Prostate gland (tissue), 2 donors: Measurements from ENCODE around the gene PTPRU. TPM values are rescaled to one million over a fixed set of nuclear protein-coding genes. Genes with fewer than 3 reads are reported as not detected.

ENCODE experiments used
- DNase-seq: peaks from one replicate; pipeline ENCODE4 v3.0.0-alpha.2; 2019; ENCODE audit warnings: low spot score
- H3K27ac ChIP-seq, 2 donors: fragments of 200-600 bp; sonication (generic); 2 replicates each; pipeline ENCODE4 v1.5.1; 2017 to 2019
- H3K27me3 ChIP-seq: fragments of 200-600 bp; sonication (generic); replicated peaks from 2 replicates; pipeline ENCODE4 v1.5.1; 2019; ENCODE audit not compliant: insufficient read depth
- H3K36me3 ChIP-seq, 2 donors: fragments of 200-600 bp; sonication (generic); 1 replicate in 1 of 2; 2 replicates in 1 of 2; pipeline versions ENCODE4 v1.5.1 to v1.8.1; 2017 to 2019
- H3K4me1 ChIP-seq: fragments of 200-600 bp; sonication (generic); replicated peaks from 2 replicates; pipeline ENCODE4 v1.5.1; 2019
- H3K4me3 ChIP-seq, 2 donors: fragments of 200-600 bp; sonication (generic); 2 replicates each; pipeline ENCODE4 v1.5.1; 2017 to 2019
- H3K9me3 ChIP-seq: fragments of 200-600 bp; sonication (generic); 2 replicates; pipeline ENCODE4 v1.5.1; 2017
- CTCF ChIP-seq, 4 experiments: fragments of 200-600 bp in 2 of 4; fragments of 450-650 bp in 2 of 4; sonication (generic) in 2 of 4; IDR thresholded peaks; 1 replicate in 3 of 4; 2 replicates in 1 of 4; pipeline ENCODE4 v1.5.1; 2016 to 2019; ENCODE audit warnings: antibody characterized with exemption in 4 of 4, mild to moderate bottlenecking in 2 of 4, moderate library complexity in 2 of 4
- POLR2A ChIP-seq: fragments of 450-650 bp; IDR thresholded peaks from one replicate; pipeline ENCODE4 v1.6.1; 2016; ENCODE audit warnings: antibody characterized with exemption, mild to moderate bottlenecking
- POLR2AphosphoS5 ChIP-seq: sonication (generic); formaldehyde crosslinking; IDR thresholded peaks from one replicate; pipeline ENCODE4 v1.6.1; 2017; ENCODE audit warnings: antibody characterized with exemption
- WGBS: methylation state at CpG from one replicate; pipeline ENCODE4 v1.1.5; 2018; 5-methylcytosine and 5-hydroxymethylcytosine counted together
- intact Hi-C: fragments of 100-400 bp; cut with DNase I; formaldehyde crosslinking; loops from one replicate; pipeline ENCODE4 v1.14.2; 2022
- total RNA-seq, 2 donors: library from RNA; depleted of rRNA; stranded (reverse); fragments of >200 nt; gene quantifications; one replicate each; pipeline ENCODE4 v1.1.0, GENCODE V29; 2016

PTPRU gene
- total RNA-seq, 2 donors from 2014 or later, result 49.9 to 60.5 TPM

GRCh38 chr1:29305943-29306342 is 69.6 kb downstream of the PTPRU start:
- Histone ChIP-seq H3K27me3 (no peaks in the 10 kb centered on the region), H3K4me3 (no peak overlapping the region), H3K36me3 (no peaks in the 10 kb centered on the region), H3K4me1 (no peaks in the 10 kb centered on the region), H3K9me3 (no peaks in the 10 kb centered on the region), H3K27ac (no peak overlapping the region)
- intact Hi-C loops, result no loop called here
- DNase-seq, result no peak
- no peak for TF ChIP-seq CTCF (IDR thresholded peaks at IDR 0.05)
- TF ChIP-seq POLR2AphosphoS5, result no peak
- TF ChIP-seq POLR2A, result no peak
- WGBS, result 85% methylated on average over 7 of the region's 7 CpGs

GRCh38 chr1:29306471-29307140 is 70.3 kb downstream of the PTPRU start:
- no peaks in the 10 kb centered on the region for H3K4me1 ChIP-seq
- no peak for DNase-seq
- TF ChIP-seq CTCF (IDR thresholded peaks at IDR 0.05) (no peak), POLR2AphosphoS5 (no peak), POLR2A (no peak)
- WGBS, result 90% methylated on average over 9 of the region's 10 CpGs
- no peaks in the 10 kb centered on the region for H3K9me3 ChIP-seq
- intact Hi-C loops, result no loop called here
- no peak overlapping the region for H3K27ac ChIP-seq
- no peaks in the 10 kb centered on the region for H3K36me3 ChIP-seq
- H3K4me3 ChIP-seq, result no peak overlapping the region
- H3K27me3 ChIP-seq, result no peaks in the 10 kb centered on the region

- Histone ChIP-seq H3K9me3 (no peaks in the 10 kb centered on the region), H3K27me3 (no peaks in the 10 kb centered on the region), H3K4me3 (no peak overlapping the region), H3K36me3 (no peaks in the 10 kb centered on the region), H3K4me1 (no peaks in the 10 kb centered on the region), H3K27ac (no peak overlapping the region)
- TF ChIP-seq POLR2AphosphoS5 (no peak), POLR2A (no peak), CTCF (IDR thresholded peaks at IDR 0.05) (no peak)
- no peak for DNase-seq
- 88% methylated on average over 6 of the region's 6 CpGs for WGBS
- intact Hi-C loops, result no loop called here
These were observed 72.8 kb downstream of the PTPRU start for GRCh38 chr1:29309075-29309474.

GRCh38 chr1:29309621-29310020 is 73.3 kb downstream of the PTPRU start:
- Histone ChIP-seq H3K27ac (no peak overlapping the region), H3K4me3 (no peak overlapping the region), H3K36me3 (no peaks in the 10 kb centered on the region), H3K27me3 (no peaks in the 10 kb centered on the region), H3K4me1 (no peaks in the 10 kb centered on the region), H3K9me3 (no peaks in the 10 kb centered on the region)
- DNase-seq, result no peak
- intact Hi-C loops, result no loop called here
- no peak for TF ChIP-seq POLR2A
- WGBS, result 94% methylated on average over 5 of the region's 5 CpGs

- 90% methylated on average over 9 of the region's 9 CpGs for WGBS
- no peaks in the 10 kb centered on the region for H3K4me1 ChIP-seq
- no peak overlapping the region for H3K4me3 ChIP-seq
- H3K9me3 ChIP-seq, result no peaks in the 10 kb centered on the region
- no peaks in the 10 kb centered on the region for H3K36me3 ChIP-seq
- no peaks in the 10 kb centered on the region for H3K27me3 ChIP-seq
- H3K27ac ChIP-seq, result no peak overlapping the region
- intact Hi-C loops, result no loop called here
- no peak for DNase-seq
- no peak for TF ChIP-seq POLR2A
- no peak for TF ChIP-seq CTCF (IDR thresholded peaks at IDR 0.05)
- TF ChIP-seq POLR2AphosphoS5, result no peak
These were observed 74.4 kb downstream of the PTPRU start for GRCh38 chr1:29310616-29311180.
